NB4 (cell line): ENCODE results near the gene ZFYVE27.

ENCODE experiments used
- POLR2A ChIP-seq: IDR thresholded peaks from 2 replicates; pipeline ENCODE4 v1.6.1; 2011; ENCODE audit warnings: mild to moderate bottlenecking; ENCODE audit not compliant: insufficient read length; ENCODE audit errors: extremely low read depth
- TF ChIP-seq, protein P1 (sequence below): IDR thresholded peaks from one replicate; pipeline ENCODE4 v1.5.1; 2012; ENCODE audit warnings: low read depth, low read length
- TF ChIP-seq, protein P2 (sequence below): IDR thresholded peaks from 2 replicates; pipeline ENCODE4 v1.6.1; 2011; ENCODE audit warnings: low read depth, low read length

DNA sequence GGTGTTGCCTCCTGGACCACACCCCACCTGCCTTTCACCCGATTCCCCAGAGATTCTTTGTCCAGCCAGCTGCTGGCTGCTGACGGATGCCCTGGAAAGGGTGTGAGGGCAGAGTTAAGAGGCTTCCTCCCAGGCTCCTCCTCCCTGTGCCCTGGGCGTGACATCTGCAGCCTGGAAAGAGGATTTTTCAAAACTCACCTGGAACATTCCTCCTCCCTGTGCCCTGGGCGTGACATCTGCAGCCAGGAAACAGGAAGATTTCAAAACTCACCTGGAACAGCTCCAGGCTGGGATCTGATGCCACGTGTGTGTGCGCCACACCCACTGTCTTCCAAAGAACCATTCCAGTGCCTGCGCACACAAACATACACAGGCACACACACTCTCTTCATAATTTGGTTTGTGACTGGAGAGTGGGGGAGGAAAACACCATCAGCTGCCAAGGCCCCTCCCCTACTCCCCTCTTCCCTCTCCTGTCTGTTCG lies 18.2 kb upstream of the ZFYVE27 start:
- no peak for TF ChIP-seq POLR2A
- TF ChIP-seq, protein P1, sequence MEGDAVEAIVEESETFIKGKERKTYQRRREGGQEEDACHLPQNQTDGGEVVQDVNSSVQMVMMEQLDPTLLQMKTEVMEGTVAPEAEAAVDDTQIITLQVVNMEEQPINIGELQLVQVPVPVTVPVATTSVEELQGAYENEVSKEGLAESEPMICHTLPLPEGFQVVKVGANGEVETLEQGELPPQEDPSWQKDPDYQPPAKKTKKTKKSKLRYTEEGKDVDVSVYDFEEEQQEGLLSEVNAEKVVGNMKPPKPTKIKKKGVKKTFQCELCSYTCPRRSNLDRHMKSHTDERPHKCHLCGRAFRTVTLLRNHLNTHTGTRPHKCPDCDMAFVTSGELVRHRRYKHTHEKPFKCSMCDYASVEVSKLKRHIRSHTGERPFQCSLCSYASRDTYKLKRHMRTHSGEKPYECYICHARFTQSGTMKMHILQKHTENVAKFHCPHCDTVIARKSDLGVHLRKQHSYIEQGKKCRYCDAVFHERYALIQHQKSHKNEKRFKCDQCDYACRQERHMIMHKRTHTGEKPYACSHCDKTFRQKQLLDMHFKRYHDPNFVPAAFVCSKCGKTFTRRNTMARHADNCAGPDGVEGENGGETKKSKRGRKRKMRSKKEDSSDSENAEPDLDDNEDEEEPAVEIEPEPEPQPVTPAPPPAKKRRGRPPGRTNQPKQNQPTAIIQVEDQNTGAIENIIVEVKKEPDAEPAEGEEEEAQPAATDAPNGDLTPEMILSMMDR = no peak
- TF ChIP-seq, protein P2, sequence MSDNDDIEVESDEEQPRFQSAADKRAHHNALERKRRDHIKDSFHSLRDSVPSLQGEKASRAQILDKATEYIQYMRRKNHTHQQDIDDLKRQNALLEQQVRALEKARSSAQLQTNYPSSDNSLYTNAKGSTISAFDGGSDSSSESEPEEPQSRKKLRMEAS = no peak
